DMS153 treated with DMSO at 0.1 percent for 48 hours (cell line): ENCODE data around the gene SPATA13.
"Not testable (repeated sequence)": the region's sequence is repeated elsewhere in the genome, so short reads cannot be mapped to it uniquely, and the experiment has no call there.

Experiments used
- DNase-seq: peaks from one replicate; lab custom pipeline; 2025; ENCODE audit not compliant: unreplicated experiment; lab: John Stamatoyannopoulos, UW

The SPATA13 gene

GRCh38 chr13:24349778-24350664 lies 189.5 kb downstream of the SPATA13 start:
- DNase-seq: not testable (repeated sequence)

GRCh38 chr13:24351423-24351822 lies 190.9 kb downstream of the SPATA13 start:
- no peak for DNase-seq

- no peak for DNase-seq
These were observed 193.2 kb downstream of the SPATA13 start for GRCh38 chr13:24353736-24354135.

- DNase-seq: no peak
These were observed 194.6 kb downstream of the SPATA13 start for GRCh38 chr13:24355103-24355502.

GRCh38 chr13:24356270-24356669 lies 195.8 kb downstream of the SPATA13 start:
- DNase-seq: no peak
